Left kidney (tissue), 2 donors: ENCODE data around the gene PRODH. TPM values are rescaled to one million over a fixed set of nuclear protein-coding genes. Genes with fewer than 3 reads are reported as not detected.
"Not testable (repeated sequence)": the region's sequence is repeated elsewhere in the genome, so short reads cannot be mapped to it uniquely, and the experiment has no call there.

Experiments
- DNase-seq: peaks from one replicate; pipeline ENCODE4 v3.0.0-alpha.2; 2013
- polyA plus RNA-seq: library from polyadenylated mRNA; unstranded; fragments of 120-200 nt; gene quantifications from one replicate; pipeline ENCODE4 v1.2.1, GENCODE V29; 2013; ENCODE audit not compliant: insufficient read length

Gene PRODH
- polyA plus RNA-seq, 1 donor: 11.9 TPM

DNA sequence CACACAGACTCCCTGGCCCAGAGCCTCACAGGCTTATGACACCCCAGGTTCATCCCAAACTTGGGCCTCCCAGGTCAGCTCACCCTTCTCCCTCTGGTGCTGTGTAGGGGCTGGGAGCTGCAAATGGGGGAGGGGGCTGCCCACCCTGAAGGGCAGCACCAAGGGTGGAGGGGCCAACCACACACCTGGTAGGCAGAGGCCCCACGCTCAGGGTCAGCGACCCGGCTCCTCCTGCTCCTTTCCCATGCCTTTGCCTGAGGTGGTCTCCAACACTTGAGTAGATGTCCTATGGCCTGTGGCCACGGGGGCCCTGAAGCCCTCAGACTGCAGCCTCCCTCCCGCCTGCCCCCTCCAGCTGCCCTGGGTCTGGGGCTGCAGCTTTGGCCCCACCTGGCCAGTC lies 26.5 kb downstream of the PRODH start:
- DNase-seq: no peak

DNA sequence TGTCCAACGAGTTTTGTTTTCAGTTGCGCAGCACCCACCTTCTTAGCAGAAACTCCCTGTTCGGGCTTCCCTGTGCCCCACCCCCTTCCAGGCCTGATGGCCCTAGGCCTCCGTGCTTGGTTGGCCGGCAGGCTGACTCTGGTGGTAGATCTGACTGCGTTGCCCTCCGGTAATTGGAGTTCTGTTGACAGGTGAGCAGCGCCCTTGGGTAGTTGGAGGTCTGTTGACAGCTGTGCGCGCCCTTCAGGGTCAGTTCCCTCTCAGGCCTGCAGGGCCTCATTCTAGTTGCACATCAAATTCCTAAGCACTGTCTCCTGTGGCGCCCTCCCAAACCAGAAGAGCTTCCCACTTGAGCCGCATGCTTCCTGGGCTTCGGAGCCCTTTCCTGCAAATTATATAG lies 29.2 kb downstream of the PRODH start:
- DNase-seq: no peak

DNA sequence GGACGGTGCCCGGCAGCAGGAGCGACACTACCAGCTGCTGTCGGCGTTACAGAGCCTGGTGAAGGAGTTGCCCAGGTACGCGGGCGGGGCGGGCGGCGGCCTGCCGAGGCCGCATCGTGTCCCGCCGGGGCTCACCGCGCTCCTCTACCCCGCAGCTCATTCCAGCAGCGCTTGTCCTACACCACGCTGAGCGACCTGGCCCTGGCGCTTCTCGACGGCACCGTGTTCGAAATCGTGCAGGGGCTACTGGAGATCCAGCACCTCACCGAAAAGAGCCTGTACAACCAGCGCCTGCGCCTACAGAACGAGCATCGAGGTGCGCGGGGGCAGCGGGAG lies 29.7 kb downstream of the PRODH start:
- not testable (repeated sequence) for DNase-seq

DNA sequence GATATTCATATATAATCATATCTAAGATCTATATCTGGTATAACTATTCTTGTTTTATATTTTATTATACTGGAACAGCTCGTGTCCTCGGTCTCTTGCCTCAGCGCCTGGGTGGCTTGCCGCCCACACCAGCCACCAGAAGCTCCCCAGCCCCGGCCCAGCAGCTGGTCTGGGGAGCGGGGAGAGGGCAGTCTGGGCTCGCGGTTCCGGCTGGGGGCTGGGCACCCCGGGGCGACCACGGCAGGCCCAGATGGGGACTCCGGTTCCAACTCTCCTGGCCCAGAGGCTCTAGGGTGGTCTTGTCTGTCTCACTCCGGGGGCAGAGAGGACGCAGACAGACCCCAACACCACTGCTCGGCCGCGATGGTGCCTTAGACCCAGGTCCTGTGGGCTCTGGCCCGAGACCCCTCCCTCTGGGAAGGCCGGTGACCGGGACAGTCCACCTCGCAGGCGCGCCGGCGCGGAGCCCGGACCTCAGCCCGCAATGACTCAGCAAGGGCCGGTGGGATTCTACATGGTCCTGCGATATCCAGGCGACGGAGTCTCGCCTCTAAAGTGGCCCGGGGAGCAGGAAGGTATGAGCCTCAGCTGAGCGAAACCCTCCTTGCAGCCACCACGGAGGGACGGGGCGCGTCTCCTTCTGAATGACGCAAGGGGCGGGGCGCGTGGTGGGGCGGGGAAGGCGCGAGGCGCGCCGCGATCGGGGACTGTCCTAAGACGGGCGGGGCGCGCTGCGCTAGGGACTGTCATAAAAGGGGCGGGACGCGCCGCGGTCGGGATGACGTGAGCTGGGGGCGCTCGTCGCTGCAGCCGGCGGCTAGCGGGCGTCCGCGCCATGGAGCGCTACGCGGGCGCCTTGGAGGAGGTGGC lies 30.3 kb downstream of the PRODH start, which contains the start of gene DGCR6:
Gene DGCR6 (plus strand): TSS at position 781 of the 870 bp plus-strand sequence. CDS start 55 bp downstream, at position 836.
- DNase-seq: no peak

DNA sequence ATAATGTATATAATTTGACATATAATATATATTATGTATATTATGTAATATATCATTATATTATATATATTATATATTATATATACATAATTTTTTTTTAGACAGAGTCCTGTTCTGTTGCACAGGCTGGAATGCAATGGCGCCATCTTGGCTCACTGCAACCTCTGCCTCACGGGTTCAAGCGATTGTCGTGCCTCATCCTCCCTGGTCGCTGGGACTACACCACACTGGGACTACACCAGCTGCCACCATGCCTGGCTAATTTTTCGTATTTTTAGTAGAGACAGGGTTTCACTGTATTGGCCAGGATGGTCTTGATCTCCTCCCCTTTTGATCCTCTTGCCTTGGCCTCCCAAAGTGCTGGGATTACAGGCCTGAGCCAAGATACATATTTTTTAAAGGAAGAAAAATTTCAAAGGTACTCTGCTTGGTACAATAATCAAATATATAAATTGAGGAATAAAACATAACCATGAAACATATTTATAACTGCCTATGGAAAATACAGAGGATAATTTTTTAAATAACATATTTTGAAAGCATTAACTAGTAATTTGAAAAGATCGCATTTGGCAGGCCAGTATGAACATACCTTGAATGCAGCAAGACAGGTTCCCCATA lies 39.9 kb downstream of the PRODH start:
- not testable (repeated sequence) for DNase-seq

DNA sequence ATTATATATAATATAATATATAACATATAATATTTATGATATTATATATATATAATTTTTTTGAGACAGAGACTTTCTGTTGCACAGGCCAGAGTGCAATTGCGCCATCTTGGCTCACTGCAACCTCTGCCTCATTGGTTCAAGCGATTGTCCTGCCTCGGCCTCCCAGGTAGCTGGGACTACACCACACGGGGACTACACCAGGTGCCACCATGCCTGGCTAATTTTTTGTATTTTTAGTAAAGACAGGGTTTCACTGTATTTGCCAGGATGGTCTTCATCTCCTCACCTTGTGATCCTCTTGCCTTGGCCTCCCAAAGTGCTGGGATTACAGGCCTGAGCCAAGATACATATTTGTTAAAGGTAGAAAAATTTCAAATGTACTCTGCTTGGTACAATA lies 42.3 kb downstream of the PRODH start:
- not testable (repeated sequence) for DNase-seq

DNA sequence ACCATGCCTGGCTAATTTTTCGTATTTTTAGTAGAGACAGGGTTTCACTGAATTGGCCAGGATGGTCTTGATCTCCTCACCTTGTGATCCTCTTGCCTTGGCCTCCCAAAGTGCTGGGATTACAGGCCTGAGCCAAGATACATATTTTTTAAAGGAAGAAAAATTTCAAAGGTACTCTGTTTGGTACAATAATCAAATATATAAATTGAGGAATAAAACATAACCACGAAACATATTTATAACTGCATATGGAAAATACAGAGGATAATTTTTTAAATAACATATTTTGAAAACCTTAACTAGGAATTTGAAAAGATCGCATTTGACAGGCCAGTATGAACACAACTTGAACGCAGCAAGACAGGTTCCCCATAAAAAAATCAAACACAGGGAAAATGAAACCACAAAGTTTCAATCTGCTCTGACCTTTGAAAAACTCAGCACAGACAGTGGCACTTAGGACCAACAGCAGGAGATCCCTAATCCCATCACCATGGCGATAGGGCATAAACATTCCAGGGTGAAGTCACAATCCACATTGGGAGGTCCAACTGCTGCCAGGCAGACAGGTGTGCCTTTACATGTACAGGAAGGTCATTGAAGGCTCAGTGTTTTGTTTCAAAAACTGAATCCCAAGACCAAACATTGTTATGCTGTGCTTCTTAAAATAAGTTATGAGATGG lies 45.4 kb downstream of the PRODH start:
- DNase-seq: not testable (repeated sequence)

DNA sequence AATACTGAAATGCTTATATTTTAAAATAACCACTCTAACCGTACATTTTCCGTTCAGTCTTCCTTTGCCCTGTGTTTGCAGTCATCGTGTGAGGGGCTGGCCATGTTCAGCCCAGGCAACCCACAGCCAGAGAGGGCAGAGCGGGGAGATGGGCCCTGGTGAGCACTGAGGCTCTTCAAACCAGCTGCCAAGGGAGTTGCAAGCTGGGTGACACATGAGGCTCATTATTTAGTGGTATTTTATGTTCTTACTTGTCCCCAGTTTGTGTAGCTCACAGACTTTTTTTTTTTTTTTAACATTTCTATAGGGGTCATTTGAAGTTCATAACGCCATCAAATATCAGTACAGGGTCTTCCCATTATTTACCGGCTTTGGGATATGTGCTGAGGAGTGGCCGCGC lies 48.0 kb downstream of the PRODH start:
- DNase-seq: no peak

DNA sequence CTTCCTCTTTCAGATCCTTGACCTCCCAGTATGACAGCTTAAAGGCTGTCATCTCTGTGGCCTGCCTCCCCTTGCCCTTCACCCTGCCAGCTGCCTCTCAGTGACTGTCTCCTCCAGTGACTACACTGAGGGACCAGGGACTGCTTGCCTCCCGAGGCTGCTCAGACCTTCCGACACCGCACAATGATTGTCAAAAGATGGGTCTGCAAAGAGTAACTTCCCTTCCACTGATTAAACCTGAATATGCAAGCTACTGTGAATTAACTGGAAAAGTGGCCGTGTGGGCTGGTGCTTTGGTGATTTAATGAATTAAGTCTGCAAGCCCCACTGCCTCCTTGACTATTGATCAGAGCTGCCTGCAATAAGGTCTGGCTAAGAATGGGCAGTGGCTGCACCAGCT lies 51.6 kb downstream of the PRODH start:
- not testable (repeated sequence) for DNase-seq

DNA sequence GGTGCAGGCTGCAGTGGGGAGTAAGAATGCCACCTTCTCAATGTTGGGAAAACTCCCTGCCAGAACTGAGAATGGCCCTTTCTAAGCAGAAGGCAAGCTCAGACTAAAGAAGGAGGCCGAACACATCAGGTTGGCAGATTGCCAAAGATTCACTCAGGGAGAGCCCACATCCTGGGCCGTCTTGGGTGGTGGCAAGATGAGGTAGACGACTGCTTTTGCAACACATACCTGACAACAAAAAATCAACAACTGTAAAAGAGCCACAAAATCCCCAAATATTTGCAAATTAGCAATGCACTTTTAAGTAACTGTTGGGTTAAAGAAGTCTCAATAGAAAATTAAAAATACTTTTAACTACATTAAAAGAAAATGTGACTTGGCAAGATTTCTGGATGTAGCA lies 54.8 kb downstream of the PRODH start:
- DNase-seq: not testable (repeated sequence)

Other genes starting within 250 kb of the PRODH start
- gene DGCR6, start 30.0 kb downstream of the PRODH start, polyA plus RNA-seq: 6.6 TPM
- 71.5 TPM for gene DGCR2, start 186.1 kb upstream of the PRODH start, polyA plus RNA-seq
- gene TSSK2, start 195.0 kb upstream of the PRODH start, polyA plus RNA-seq: not detected
- 13.3 TPM for gene ESS2, start 208.4 kb upstream of the PRODH start, polyA plus RNA-seq
- not detected for gene GSC2, start 214.0 kb upstream of the PRODH start, polyA plus RNA-seq
- 57.4 TPM for gene SLC25A1, start 242.4 kb upstream of the PRODH start, polyA plus RNA-seq